GM18951 (cell line): ENCODE results near the gene CCDC97.

Source experiments
- POLR2A ChIP-seq: IDR thresholded peaks from 4 replicates; pipeline ENCODE4 v1.6.1; 2011; ENCODE audit warnings: mild to moderate bottlenecking; ENCODE audit not compliant: insufficient read length, insufficient read depth; ENCODE audit errors: extremely low read depth
- in situ Hi-C: fragments of 300-500 bp; cut with MboI; formaldehyde crosslinking; loops from one replicate; pipeline ENCODE4 v1.12.0; 2022; ENCODE audit warnings: low sequenced_read_pairs, mixed read lengths, inconsistent platforms; ENCODE audit not compliant: unreplicated experiment

Gene CCDC97

GRCh38 chr19:41310033-41310831 lies at the start of gene CCDC97:
Gene CCDC97, plus strand, starts transcription at chr19:41310172. Its CDS starts 139 bp downstream, at chr19:41310311.
- in situ Hi-C loops = no loop called here
- peak; percentile 86 for TF ChIP-seq POLR2A

- no peak for TF ChIP-seq POLR2A
- in situ Hi-C loops = no loop called here
These were observed 48.3 kb upstream of the CCDC97 start for GRCh38 chr19:41261474-41262190.

GRCh38 chr19:41263042-41263849 lies 46.7 kb upstream of the CCDC97 start:
- TF ChIP-seq POLR2A = peak; percentile 56

GRCh38 chr19:41263850-41264580 lies 46.0 kb upstream of the CCDC97 start, which contains the start of gene HNRNPUL1:
Gene HNRNPUL1, plus strand, starts transcription at chr19:41264372. Its CDS starts 132 bp downstream, at chr19:41264504.
- in situ Hi-C loops = no loop called here
- no peak for TF ChIP-seq POLR2A

More at GRCh38 chr19:41263042-41263849, 46.7 kb upstream of the CCDC97 start:
- in situ Hi-C loops = no loop called here

GRCh38 chr19:41264581-41265394 lies 45.2 kb upstream of the CCDC97 start:
- in situ Hi-C loops = no loop called here
- TF ChIP-seq POLR2A = peak; percentile 51

- in situ Hi-C loops = no loop called here
These were observed 44.4 kb upstream of the CCDC97 start for GRCh38 chr19:41265395-41266153.

GRCh38 chr19:41269055-41269454 lies 40.9 kb upstream of the CCDC97 start:
- TF ChIP-seq POLR2A = no peak
- in situ Hi-C loops = no loop called here

More at GRCh38 chr19:41265395-41266153, 44.4 kb upstream of the CCDC97 start:
- TF ChIP-seq POLR2A = no peak

GRCh38 chr19:41269571-41269970 lies 40.4 kb upstream of the CCDC97 start:
- in situ Hi-C loops = no loop called here
- no peak for TF ChIP-seq POLR2A

GRCh38 chr19:41273076-41273475 lies 36.9 kb upstream of the CCDC97 start:
- in situ Hi-C loops = no loop called here
- TF ChIP-seq POLR2A = no peak

- in situ Hi-C loops = no loop called here
- no peak for TF ChIP-seq POLR2A
These were observed 35.2 kb upstream of the CCDC97 start for GRCh38 chr19:41274802-41275201.

GRCh38 chr19:41276231-41276630 lies 33.7 kb upstream of the CCDC97 start:
- in situ Hi-C loops = no loop called here

GRCh38 chr19:41278478-41278877 lies 31.5 kb upstream of the CCDC97 start:
- TF ChIP-seq POLR2A = no peak
- in situ Hi-C loops = no loop called here

More at GRCh38 chr19:41276231-41276630, 33.7 kb upstream of the CCDC97 start:
- TF ChIP-seq POLR2A = no peak
